Stimulated activated CD4-positive, alpha-beta T cell treated with anti-CD3 and anti-CD28 coated beads, TNF-alpha, amount 100 ng/mL, for 1 hour (primary cell): ENCODE data around the gene PLA2G4F.

ENCODE experiments used
- DNase-seq, 3 donors: peaks; one replicate each; pipeline ENCODE4 v3.0.0-alpha.2; 2020; ENCODE audit warnings: low read depth in 3 of 3, low spot score in 1 of 3

Gene PLA2G4F

GRCh38 chr15:42163947-42164550, 7.6 kb upstream of the PLA2G4F start:
- no peak for DNase-seq

GRCh38 chr15:42163291-42163690, 6.9 kb upstream of the PLA2G4F start:
- no peak for DNase-seq

GRCh38 chr15:42160136-42160535, 3.7 kb upstream of the PLA2G4F start:
- DNase-seq = no peak

- no peak for DNase-seq
Measured at GRCh38 chr15:42159381-42160015, 3.1 kb upstream of the PLA2G4F start.

- DNase-seq = no peak
Measured at GRCh38 chr15:42158941-42159340, 2.5 kb upstream of the PLA2G4F start.

GRCh38 chr15:42157981-42158765, 1.7 kb upstream of the PLA2G4F start:
- no peak for DNase-seq

GRCh38 chr15:42157381-42157780, 945 bp upstream of the PLA2G4F start:
- DNase-seq = no peak

GRCh38 chr15:42155546-42156242, 742 bp downstream of the PLA2G4F start:
- no peak for DNase-seq

- DNase-seq = no peak
Measured at GRCh38 chr15:42154956-42155355, 1.5 kb downstream of the PLA2G4F start.

- DNase-seq = no peak
Measured at GRCh38 chr15:42154212-42154941, 2.1 kb downstream of the PLA2G4F start.

GRCh38 chr15:42153874-42154211, 2.6 kb downstream of the PLA2G4F start:
- no peak for DNase-seq

- no peak for DNase-seq
Measured at GRCh38 chr15:42152921-42153698, 3.3 kb downstream of the PLA2G4F start.

GRCh38 chr15:42152196-42152920, 4.1 kb downstream of the PLA2G4F start:
- no peak for DNase-seq

GRCh38 chr15:42151736-42152135, 4.7 kb downstream of the PLA2G4F start:
- no peak for DNase-seq

- DNase-seq = no peak
Measured at GRCh38 chr15:42151141-42151561, 5.3 kb downstream of the PLA2G4F start.

GRCh38 chr15:42150219-42150970, 6.0 kb downstream of the PLA2G4F start:
- DNase-seq = no peak

- DNase-seq = no peak
Measured at GRCh38 chr15:42149493-42150218, 6.8 kb downstream of the PLA2G4F start.

- no peak for DNase-seq
Measured at GRCh38 chr15:42148808-42149492, 7.5 kb downstream of the PLA2G4F start.
